ENCODE measurements around the gene HOXB9. TPM values are rescaled to one million over a fixed set of nuclear protein-coding genes. Genes with fewer than 3 reads are reported as not detected.

HOXB9 gene
- 92.5 and 108 TPM in 2 replicates for total RNA-seq (2011; cell fraction: chromatin; rRNA removed; ENCODE audit: low replicate concordance)
- 55.1 and 62.2 TPM in 2 replicates for total RNA-seq (2011; cell fraction: nucleolus; rRNA removed)
- total RNA-seq (2011; cell fraction: nucleoplasm; rRNA removed) = 83.2 and 118 TPM in 2 replicates
- 77.6 and 91.3 TPM in 2 replicates for total RNA-seq (2014; rRNA removed)
- total RNA-seq (2014; rRNA removed; fragmentation: Illumina TruSeq; extraction: Trizol) = 64.8 and 71.4 TPM in 2 replicates
- 54.3 and 54.6 TPM in 2 replicates for total RNA-seq (2015; rRNA removed; fragmentation: Illumina TruSeq; extraction: Trizol)
- total RNA-seq (2021) = 136 and 146 TPM in 2 replicates
- 104 and 141 TPM in 2 replicates for polyA plus RNA-seq (2011; rRNA removed)
- 113 and 142 TPM in 2 replicates for polyA plus RNA-seq (2011; cell fraction: cytosol; rRNA removed)
- polyA plus RNA-seq (2011; cell fraction: nucleus; rRNA removed) = 117 and 138 TPM in 2 replicates
- polyA plus RNA-seq (2012) = 89.9 and 176 TPM in 2 replicates
- polyA plus RNA-seq (2014; fragmentation: Illumina TruSeq; extraction: Trizol) = 187 and 196 TPM in 2 replicates
- 1 to 10 TPM; 3.1 to 5.2 TPM for polyA plus RNA-seq (2014; fragmentation: Nextera tagmentation; extraction: Ambion mirVana)
- 136 and 145 TPM in 2 replicates for polyA plus RNA-seq (2014; rRNA removed)
- polyA minus RNA-seq (2011; rRNA and poly(A)+ RNA removed) = 54.1 and 61.9 TPM in 2 replicates
- polyA minus RNA-seq (2011; cell fraction: cytosol; rRNA and poly(A)+ RNA removed) = 46.9 and 52.2 TPM in 2 replicates
- polyA minus RNA-seq (2011; cell fraction: nucleus; rRNA and poly(A)+ RNA removed) = 28.9 and 46.7 TPM in 2 replicates
- percentile 98 among the genes with signal in this experiment for Bru-seq, nascent RNA
- percentile 98 among the genes with signal in this experiment for BruChase-seq, experiment 1, labeled RNA remaining after a 2-hour chase
- percentile 99 among the genes with signal in this experiment for BruChase-seq, experiment 2, labeled RNA remaining after a 6-hour chase
- long read RNA-seq, experiment 1, partial matches to known transcripts = 1 of 6 reads
- long read RNA-seq, experiment 1, other reads (novel, unspliced or antisense) = 1 of 6 reads
- long read RNA-seq, experiment 2, transcript HOXB9-201 (2 exons, 2,581 nt) = major isoform, 113 of 164 reads
- long read RNA-seq, experiment 2, partial matches to known transcripts = 45 of 164 reads
- long read RNA-seq, experiment 2, other reads (novel, unspliced or antisense) = 6 of 164 reads
- long read RNA-seq, experiment 3, transcript HOXB9-201 (2 exons, 2,581 nt) = major isoform, 57 of 74 reads
- long read RNA-seq, experiment 3, partial matches to known transcripts = 11 of 74 reads
- long read RNA-seq, experiment 3, other reads (novel, unspliced or antisense) = 6 of 74 reads

DNA sequence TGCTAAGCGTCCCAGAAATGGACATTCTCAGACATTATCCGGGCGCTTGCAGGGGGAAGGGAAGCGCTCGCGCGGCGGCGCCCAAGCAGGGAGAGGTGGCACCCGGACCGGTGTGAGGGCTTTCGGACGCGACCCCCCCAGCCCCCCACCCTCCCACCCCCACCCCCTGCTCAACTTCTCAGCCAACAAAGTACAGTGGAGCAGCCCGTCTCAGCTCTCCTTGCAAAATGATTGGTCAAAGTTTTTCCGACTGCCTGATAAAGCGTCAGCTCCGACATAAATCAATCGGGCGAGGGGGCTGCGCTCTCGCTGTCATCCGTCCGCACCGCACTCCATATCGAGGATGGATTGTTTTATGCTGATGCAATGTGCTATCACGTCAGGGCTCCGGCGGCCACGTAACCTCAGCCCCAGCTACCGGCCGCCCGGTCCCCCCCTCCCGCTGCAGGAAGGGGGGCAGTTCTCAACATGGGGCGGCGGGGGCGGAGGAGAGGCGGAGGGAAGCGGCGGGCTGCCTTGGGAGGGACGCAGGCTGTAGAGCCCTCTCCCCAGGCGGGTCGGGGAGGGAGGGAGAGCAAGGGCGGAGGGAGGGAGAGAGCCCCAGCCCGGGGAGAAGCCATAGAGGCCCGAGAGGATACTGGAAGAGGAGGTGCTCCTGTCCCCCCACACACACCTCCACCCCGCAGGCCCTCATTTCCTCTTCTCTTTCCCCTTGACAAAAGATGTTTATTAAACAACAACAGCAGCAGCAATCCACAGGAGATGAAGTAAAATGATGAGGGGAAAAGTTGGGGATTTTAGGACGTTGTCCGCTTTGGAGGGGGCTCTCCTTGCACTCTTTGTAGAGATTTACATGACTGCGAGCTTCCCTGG lies at the start of gene HOXB9:
HOXB9 (minus strand) TSS at position 114 of the 873 bp plus-strand sequence; CDS start at position 25, 89 bp downstream.
- intact Hi-C loops (cut with micrococcal nuclease) = loop anchor here (2.0 to 5.0 kb wide), 2 partner anchors 80 to 371 kb away; partner anchors contain the start of gene IGF2BP1
- FAIRE-seq (peak; percentile 92), ATAC-seq (peak; percentile 75), DNase-seq (ENCODE audit: extremely low read depth in 1 of 4, low spot score in 3 of 4) (peak; percentile 91 to 99 (median 94))
- under 1% methylated on average over 35 of the region's 50 CpGs for WGBS (ENCODE audit: insufficient coverage, low coverage, missing lambda C conversion rate)
- POLR2A ChIA-PET = interaction anchor here (0.5 to 4.0 kb wide), 19 partner anchors 8 to 580 kb away, joined by 3 to 43 read pairs (median 3); partner anchors contain the start of genes HOXB3 and HOXB8
- in situ Hi-C loops (cut with MboI) = loop anchor here (10.0 kb wide), 1 partner anchor 592 kb away; the partner anchor contains the start of gene COPZ2
- Histone ChIP-seq H3K27me3 (ENCODE audit: control insufficient read depth in 2 of 2, insufficient read depth in 2 of 2, low read length in 2 of 2) (no peaks in the 10 kb centered on the region), H3K4me2 (ENCODE audit: insufficient read depth, low read length) (peak within 1 kb of the TSS; percentile 99), H3K9ac (ENCODE audit: insufficient read depth in 1 of 2, low read depth in 2 of 2, low read length in 2 of 2) (peak within 1 kb of the TSS; percentile 99 to 100), H3K4me1 (replicated peaks in 1 of 2; ENCODE audit: control insufficient read depth in 2 of 2, insufficient read depth in 2 of 2, low read length in 2 of 2) (peaks cover 38 to 58% of the 10 kb centered on the region in 2 experiments), H3K4me3 (peak within 1 kb of the TSS; percentile 97), H3K9me3 (replicated peaks; ENCODE audit: control insufficient read depth, insufficient read depth, low read depth, low read length) (no peaks in the 10 kb centered on the region), H3K9me1 (ENCODE audit: control insufficient read depth, insufficient read depth, low read length) (no peaks in the 10 kb centered on the region), H3K27ac (ENCODE audit: extremely low read depth, low read depth, low read length) (peak within 1 kb of the TSS; percentile 99), H4K20me1 (replicated peaks; ENCODE audit: control insufficient read depth, insufficient read depth, low read length) (peaks cover 33% of the 10 kb centered on the region), H2AFZ (ENCODE audit: low read depth, low read length) (peak within 1 kb of the TSS; percentile 73; the same call in 1 of the 2 replicates), H3K36me3 (ENCODE audit: control insufficient read depth, insufficient read depth, low read length) (peaks cover 33% of the 10 kb centered on the region), H3K79me2 (ENCODE audit: control insufficient read depth, insufficient read depth, low read length) (peaks cover 93% of the 10 kb centered on the region)
- BruUV-seq (replicated peaks) = TSS peak; percentile 82
- CTCF ChIA-PET (ENCODE audit: low intra/inter-chr PET ratio) = interaction anchor here (0.7 kb wide), 1 partner anchor 69 kb away, joined by 3 read pairs; no protein-coding TSS in a partner anchor
- TF ChIP-seq, protein P1, sequence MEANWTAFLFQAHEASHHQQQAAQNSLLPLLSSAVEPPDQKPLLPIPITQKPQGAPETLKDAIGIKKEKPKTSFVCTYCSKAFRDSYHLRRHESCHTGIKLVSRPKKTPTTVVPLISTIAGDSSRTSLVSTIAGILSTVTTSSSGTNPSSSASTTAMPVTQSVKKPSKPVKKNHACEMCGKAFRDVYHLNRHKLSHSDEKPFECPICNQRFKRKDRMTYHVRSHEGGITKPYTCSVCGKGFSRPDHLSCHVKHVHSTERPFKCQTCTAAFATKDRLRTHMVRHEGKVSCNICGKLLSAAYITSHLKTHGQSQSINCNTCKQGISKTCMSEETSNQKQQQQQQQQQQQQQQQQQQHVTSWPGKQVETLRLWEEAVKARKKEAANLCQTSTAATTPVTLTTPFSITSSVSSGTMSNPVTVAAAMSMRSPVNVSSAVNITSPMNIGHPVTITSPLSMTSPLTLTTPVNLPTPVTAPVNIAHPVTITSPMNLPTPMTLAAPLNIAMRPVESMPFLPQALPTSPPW (CRISPR knock-in tag; IDR thresholded peaks at IDR 0.05) = peak; percentile 100
- TF ChIP-seq, protein P2, sequence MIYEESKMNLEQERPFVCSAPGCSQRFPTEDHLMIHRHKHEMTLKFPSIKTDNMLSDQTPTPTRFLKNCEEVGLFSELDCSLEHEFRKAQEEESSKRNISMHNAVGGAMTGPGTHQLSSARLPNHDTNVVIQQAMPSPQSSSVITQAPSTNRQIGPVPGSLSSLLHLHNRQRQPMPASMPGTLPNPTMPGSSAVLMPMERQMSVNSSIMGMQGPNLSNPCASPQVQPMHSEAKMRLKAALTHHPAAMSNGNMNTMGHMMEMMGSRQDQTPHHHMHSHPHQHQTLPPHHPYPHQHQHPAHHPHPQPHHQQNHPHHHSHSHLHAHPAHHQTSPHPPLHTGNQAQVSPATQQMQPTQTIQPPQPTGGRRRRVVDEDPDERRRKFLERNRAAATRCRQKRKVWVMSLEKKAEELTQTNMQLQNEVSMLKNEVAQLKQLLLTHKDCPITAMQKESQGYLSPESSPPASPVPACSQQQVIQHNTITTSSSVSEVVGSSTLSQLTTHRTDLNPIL (CRISPR knock-in tag; IDR thresholded peaks at IDR 0.05) = no peak
- TF ChIP-seq RBBP5 (IDR thresholded peaks at IDR 0.05; ENCODE audit: borderline replicate concordance, insufficient read depth, low read length, poor library complexity, severe bottlenecking) (no peak), SIRT6 (IDR thresholded peaks at IDR 0.05; ENCODE audit: low read depth, low read length) (no peak), ILF3 (IDR thresholded peaks at IDR 0.05; ENCODE audit: borderline replicate concordance) (no peak), BRD9 (IDR thresholded peaks at IDR 0.05; ENCODE audit: low read depth, partially characterized antibody) (no peak), RUNX1 (IDR thresholded peaks at IDR 0.05; ENCODE audit: low read depth) (no peak)
- TF ChIP-seq, protein P3, sequence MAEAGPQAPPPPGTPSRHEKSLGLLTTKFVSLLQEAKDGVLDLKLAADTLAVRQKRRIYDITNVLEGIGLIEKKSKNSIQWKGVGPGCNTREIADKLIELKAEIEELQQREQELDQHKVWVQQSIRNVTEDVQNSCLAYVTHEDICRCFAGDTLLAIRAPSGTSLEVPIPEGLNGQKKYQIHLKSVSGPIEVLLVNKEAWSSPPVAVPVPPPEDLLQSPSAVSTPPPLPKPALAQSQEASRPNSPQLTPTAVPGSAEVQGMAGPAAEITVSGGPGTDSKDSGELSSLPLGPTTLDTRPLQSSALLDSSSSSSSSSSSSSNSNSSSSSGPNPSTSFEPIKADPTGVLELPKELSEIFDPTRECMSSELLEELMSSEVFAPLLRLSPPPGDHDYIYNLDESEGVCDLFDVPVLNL (CRISPR knock-in tag; IDR thresholded peaks at IDR 0.05; ENCODE audit: low read depth) = no peak

Data from K562 (cell line).